Measurements from ENCODE around the gene TM9SF3.

Gene TM9SF3

DNA sequence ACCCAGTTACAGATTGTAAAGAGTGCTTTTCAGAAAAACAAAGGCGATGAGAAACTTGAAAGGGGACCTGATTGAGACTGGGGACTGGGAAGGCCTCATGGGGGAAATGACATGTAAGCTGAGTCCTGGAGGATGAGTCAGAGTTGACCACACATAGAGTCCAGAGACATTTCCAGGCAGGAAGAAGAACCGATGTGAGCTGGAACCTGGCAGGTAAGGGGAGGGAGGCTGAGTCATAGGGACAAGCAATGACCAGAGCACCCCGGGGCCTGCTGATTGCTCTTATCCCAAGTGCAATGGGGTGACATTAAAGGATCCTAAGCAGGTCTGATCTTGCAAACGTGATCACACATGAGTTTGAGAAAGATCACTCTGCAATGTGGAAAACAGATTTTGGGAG, 84.8 kb downstream of the TM9SF3 start:
- H3K27ac ChIP-seq (ENCODE audit: low read depth in 2 of 2, low read length in 2 of 2), result no peak overlapping the region
- no peaks in the 10 kb centered on the region for H3K36me3 ChIP-seq (ENCODE audit: control insufficient read depth in 2 of 2, insufficient read depth in 2 of 2, low read length in 2 of 2)
- H3K9ac ChIP-seq (ENCODE audit: low read depth in 1 of 2, low read length in 2 of 2), result no peak overlapping the region
- no peaks in the 10 kb centered on the region for H3K4me1 ChIP-seq (ENCODE audit: control insufficient read depth in 2 of 2, insufficient read depth in 2 of 2, low read length in 2 of 2)
- H3K27me3 ChIP-seq (ENCODE audit: control insufficient read depth in 2 of 2, insufficient read depth in 2 of 2, low read length in 2 of 2), result no peaks in the 10 kb centered on the region
- H3K9me3 ChIP-seq (ENCODE audit: control insufficient read depth in 2 of 2, low read length in 2 of 2), result no peaks in the 10 kb centered on the region
- H3K4me3 ChIP-seq (ENCODE audit: low read length in 2 of 2), result no peak overlapping the region

DNA sequence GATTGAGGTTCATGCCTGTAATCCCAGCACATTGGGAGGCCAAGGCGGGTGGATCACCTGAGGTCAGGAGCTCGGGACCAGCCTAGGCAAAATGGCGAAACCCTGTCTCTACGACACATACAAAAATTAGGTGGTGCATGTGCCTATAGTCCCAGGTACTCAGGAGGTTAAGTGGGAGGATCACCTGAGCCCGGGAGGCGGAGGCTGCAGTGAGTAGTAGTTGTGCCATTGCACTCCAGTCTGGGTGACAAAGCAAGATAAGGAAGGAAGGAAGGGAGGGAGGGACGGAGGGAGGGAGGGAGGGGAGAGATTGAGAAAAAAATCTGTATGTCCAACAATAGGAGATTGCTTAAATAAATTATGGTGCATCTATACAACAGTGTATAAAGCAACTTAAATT, 86.3 kb downstream of the TM9SF3 start:
- Histone ChIP-seq H3K36me3 (ENCODE audit: control insufficient read depth in 2 of 2, insufficient read depth in 2 of 2, low read length in 2 of 2) (no peaks in the 10 kb centered on the region), H3K9me3 (ENCODE audit: control insufficient read depth in 2 of 2, low read length in 2 of 2) (no peaks in the 10 kb centered on the region), H3K4me3 (ENCODE audit: low read length in 2 of 2) (no peak overlapping the region), H3K4me1 (ENCODE audit: control insufficient read depth in 2 of 2, insufficient read depth in 2 of 2, low read length in 2 of 2) (no peaks in the 10 kb centered on the region), H3K9ac (ENCODE audit: low read depth in 1 of 2, low read length in 2 of 2) (no peak overlapping the region), H3K27me3 (ENCODE audit: control insufficient read depth in 2 of 2, insufficient read depth in 2 of 2, low read length in 2 of 2) (no peaks in the 10 kb centered on the region), H3K27ac (ENCODE audit: low read depth in 2 of 2, low read length in 2 of 2) (no peak overlapping the region)

DNA sequence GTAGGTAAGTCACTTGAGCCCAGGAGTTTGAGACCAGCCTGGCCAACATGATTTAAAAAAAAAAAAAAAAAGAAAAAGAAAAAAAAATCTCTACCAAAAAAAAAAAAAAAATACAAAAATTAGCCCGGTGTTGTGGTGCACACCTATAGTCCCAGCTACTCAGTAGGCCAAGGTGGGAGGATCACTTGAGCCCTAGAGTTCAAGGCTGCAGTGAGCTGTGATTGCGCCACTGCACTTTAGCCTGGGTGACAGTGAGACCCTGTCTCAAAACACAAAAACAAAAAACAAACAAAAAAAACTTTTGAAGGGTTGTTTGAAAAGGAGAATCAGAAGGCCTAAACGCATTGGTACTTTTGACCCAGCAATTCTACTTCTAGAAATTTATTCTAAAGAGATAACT, 86.8 kb downstream of the TM9SF3 start:
- H3K4me1 ChIP-seq (ENCODE audit: control insufficient read depth in 2 of 2, insufficient read depth in 2 of 2, low read length in 2 of 2), result no peaks in the 10 kb centered on the region
- no peaks in the 10 kb centered on the region for H3K9me3 ChIP-seq (ENCODE audit: control insufficient read depth in 2 of 2, low read length in 2 of 2)
- no peaks in the 10 kb centered on the region for H3K27me3 ChIP-seq (ENCODE audit: control insufficient read depth in 2 of 2, insufficient read depth in 2 of 2, low read length in 2 of 2)
- H3K36me3 ChIP-seq (ENCODE audit: control insufficient read depth in 2 of 2, insufficient read depth in 2 of 2, low read length in 2 of 2), result no peaks in the 10 kb centered on the region
- H3K27ac ChIP-seq (ENCODE audit: low read depth in 2 of 2, low read length in 2 of 2), result no peak overlapping the region
- no peak overlapping the region for H3K4me3 ChIP-seq (ENCODE audit: low read length in 2 of 2)
- no peak overlapping the region for H3K9ac ChIP-seq (ENCODE audit: low read depth in 1 of 2, low read length in 2 of 2)

DNA sequence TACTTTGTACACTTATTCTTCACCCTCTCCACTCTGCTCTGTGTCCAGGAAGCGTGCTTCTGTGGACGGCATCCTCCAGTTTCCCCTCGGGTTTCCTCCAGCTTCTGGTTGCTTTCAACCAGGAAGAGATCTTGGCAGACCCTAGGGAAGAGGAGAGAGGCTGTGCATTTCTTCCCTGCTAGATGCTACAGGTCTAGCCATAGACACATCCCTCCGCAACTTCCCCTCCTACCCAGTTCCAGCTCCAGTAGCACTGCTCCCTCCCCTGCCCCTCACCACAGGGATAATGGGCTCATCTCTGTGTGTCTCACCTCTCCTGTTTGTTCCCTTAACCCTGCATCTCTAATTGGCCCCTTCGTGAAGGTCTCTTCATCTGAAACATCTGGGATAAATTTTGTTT, 89.4 kb downstream of the TM9SF3 start:
- no peak overlapping the region for H3K9ac ChIP-seq (ENCODE audit: low read depth in 1 of 2, low read length in 2 of 2)
- H3K9me3 ChIP-seq (ENCODE audit: control insufficient read depth in 2 of 2, low read length in 2 of 2), result no peaks in the 10 kb centered on the region
- H3K27ac ChIP-seq (ENCODE audit: low read depth in 2 of 2, low read length in 2 of 2), result no peak overlapping the region
- H3K4me1 ChIP-seq (ENCODE audit: control insufficient read depth in 2 of 2, insufficient read depth in 2 of 2, low read length in 2 of 2), result no peaks in the 10 kb centered on the region
- no peak overlapping the region for H3K4me3 ChIP-seq (ENCODE audit: low read length in 2 of 2)
- H3K27me3 ChIP-seq (ENCODE audit: control insufficient read depth in 2 of 2, insufficient read depth in 2 of 2, low read length in 2 of 2), result no peaks in the 10 kb centered on the region
- H3K36me3 ChIP-seq (ENCODE audit: control insufficient read depth in 2 of 2, insufficient read depth in 2 of 2, low read length in 2 of 2), result no peaks in the 10 kb centered on the region

DNA sequence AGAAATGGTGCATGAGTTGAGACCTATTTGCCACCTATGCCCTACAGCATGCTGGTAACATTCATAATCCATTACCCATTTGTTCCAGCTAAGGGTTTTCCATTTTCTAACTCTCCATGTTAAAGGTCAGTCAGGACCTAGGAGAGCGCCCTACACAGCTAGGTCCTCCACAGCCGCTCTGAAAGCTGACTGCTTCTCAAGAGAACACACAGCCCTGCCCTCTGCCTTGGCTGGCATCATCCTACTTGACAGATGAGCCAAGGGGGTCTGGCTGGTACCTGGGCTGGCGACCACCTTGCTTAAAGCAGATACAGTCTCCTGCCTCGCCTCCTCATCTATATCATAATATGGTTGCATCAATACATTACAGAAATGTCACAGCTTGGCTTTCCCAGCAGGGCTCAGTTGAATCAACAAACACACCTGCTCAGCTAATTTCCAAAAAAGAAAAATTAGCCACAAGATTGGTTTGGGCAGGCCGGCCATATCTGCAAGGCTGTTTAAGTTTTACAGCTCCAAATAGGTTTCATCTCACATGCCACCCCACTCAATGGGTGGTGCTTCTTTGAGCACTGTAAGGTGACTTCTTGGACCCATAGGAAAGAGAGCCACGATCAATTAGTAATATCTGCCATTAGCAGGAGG, 90.4 kb downstream of the TM9SF3 start:
- H3K9ac ChIP-seq (ENCODE audit: low read depth in 1 of 2, low read length in 2 of 2), result no peak overlapping the region
- no peak overlapping the region for H3K27ac ChIP-seq (ENCODE audit: low read depth in 2 of 2, low read length in 2 of 2)
- H3K4me3 ChIP-seq (ENCODE audit: low read length in 2 of 2), result no peak overlapping the region
- H3K27me3 ChIP-seq (ENCODE audit: control insufficient read depth in 2 of 2, insufficient read depth in 2 of 2, low read length in 2 of 2), result no peaks in the 10 kb centered on the region
- no peaks in the 10 kb centered on the region for H3K9me3 ChIP-seq (ENCODE audit: control insufficient read depth in 2 of 2, low read length in 2 of 2)
- H3K4me1 ChIP-seq (ENCODE audit: control insufficient read depth in 2 of 2, insufficient read depth in 2 of 2, low read length in 2 of 2), result no peaks in the 10 kb centered on the region
- no peaks in the 10 kb centered on the region for H3K36me3 ChIP-seq (ENCODE audit: control insufficient read depth in 2 of 2, insufficient read depth in 2 of 2, low read length in 2 of 2)

DNA sequence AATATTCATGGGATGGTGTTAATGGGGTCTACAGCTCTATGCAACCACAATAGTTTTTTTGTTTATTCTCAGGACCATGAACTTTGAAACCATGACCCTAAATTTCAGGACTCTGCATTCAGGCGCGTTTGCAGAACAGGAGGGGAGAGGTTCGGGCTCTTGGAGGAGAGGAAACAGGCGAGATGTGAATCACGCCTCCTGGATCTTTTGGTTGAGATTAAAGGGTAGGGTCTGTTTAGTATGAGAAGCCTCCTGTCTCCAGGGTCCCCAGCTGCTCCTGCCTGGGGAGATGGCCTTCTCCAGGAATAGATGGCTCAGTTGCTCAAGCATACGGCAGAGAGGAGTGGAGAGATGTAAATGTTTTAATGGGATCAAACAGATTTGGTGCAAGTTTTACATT, 91.3 kb downstream of the TM9SF3 start:
- no peak overlapping the region for H3K9ac ChIP-seq (ENCODE audit: low read depth in 1 of 2, low read length in 2 of 2)
- H3K4me1 ChIP-seq (ENCODE audit: control insufficient read depth in 2 of 2, insufficient read depth in 2 of 2, low read length in 2 of 2), result no peaks in the 10 kb centered on the region
- H3K36me3 ChIP-seq (ENCODE audit: control insufficient read depth in 2 of 2, insufficient read depth in 2 of 2, low read length in 2 of 2), result no peaks in the 10 kb centered on the region
- no peaks in the 10 kb centered on the region for H3K9me3 ChIP-seq (ENCODE audit: control insufficient read depth in 2 of 2, low read length in 2 of 2)
- H3K4me3 ChIP-seq (ENCODE audit: low read length in 2 of 2), result no peak overlapping the region
- no peak overlapping the region for H3K27ac ChIP-seq (ENCODE audit: low read depth in 2 of 2, low read length in 2 of 2)
- H3K27me3 ChIP-seq (ENCODE audit: control insufficient read depth in 2 of 2, insufficient read depth in 2 of 2, low read length in 2 of 2), result no peaks in the 10 kb centered on the region

DNA sequence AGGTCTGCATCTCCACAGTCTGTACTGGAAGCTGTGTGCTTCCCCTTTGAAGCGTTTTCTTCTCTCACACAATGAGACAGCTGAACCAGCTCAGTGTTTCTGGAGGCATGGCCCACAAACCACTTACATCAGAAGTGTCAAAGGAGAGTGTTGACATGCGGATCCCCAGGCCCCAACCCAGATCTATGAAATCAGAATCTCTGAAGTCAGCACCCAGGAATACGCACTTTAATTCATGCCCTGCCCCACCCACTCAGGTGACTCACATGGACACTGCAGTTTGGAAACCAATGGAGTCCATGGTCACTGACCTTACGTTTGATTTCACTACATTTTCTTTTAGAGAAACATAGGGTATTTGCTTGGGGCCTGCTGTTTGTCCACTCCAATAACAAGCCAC, 92.1 kb downstream of the TM9SF3 start:
- Histone ChIP-seq H3K9me3 (ENCODE audit: control insufficient read depth in 2 of 2, low read length in 2 of 2) (no peaks in the 10 kb centered on the region), H3K4me1 (ENCODE audit: control insufficient read depth in 2 of 2, insufficient read depth in 2 of 2, low read length in 2 of 2) (no peaks in the 10 kb centered on the region), H3K36me3 (ENCODE audit: control insufficient read depth in 2 of 2, insufficient read depth in 2 of 2, low read length in 2 of 2) (no peaks in the 10 kb centered on the region), H3K4me3 (ENCODE audit: low read length in 2 of 2) (no peak overlapping the region), H3K9ac (ENCODE audit: low read depth in 1 of 2, low read length in 2 of 2) (no peak overlapping the region), H3K27me3 (ENCODE audit: control insufficient read depth in 2 of 2, insufficient read depth in 2 of 2, low read length in 2 of 2) (no peaks in the 10 kb centered on the region), H3K27ac (ENCODE audit: low read depth in 2 of 2, low read length in 2 of 2) (no peak overlapping the region)

DNA sequence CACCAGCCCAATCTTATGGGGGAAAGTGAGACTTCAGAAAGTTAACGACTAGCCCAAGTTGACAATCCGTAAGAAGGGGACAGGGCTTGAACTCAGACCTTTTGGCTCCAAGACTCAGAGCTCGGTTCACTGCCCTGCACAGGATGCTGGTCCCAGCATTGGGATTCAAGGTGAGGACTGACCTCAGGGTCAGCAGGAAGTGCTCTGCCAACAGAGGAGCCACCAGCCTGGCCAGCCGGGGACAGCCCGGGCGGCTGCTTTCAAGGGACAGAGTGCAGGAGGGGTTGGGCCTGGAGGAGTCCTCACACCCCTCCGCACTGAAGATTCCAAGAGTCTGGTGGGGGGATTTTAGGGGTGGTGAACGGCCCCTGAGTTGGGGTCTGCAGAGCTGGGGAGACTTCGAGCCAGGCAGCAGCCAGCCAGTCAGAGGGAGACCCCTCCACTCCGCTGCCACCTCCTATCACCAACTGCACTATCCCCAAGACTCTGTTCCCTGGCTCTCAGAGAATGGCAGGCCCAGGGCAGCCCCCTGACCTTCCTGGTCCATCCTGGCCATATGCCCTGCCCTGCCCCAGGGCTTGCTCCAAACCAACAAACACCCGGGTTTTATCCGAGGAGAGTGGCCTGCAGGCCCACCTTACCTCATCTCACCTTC, 92.8 kb downstream of the TM9SF3 start:
- no peaks in the 10 kb centered on the region for H3K36me3 ChIP-seq (ENCODE audit: control insufficient read depth in 2 of 2, insufficient read depth in 2 of 2, low read length in 2 of 2)
- no peak overlapping the region for H3K27ac ChIP-seq (ENCODE audit: low read depth in 2 of 2, low read length in 2 of 2)
- H3K9ac ChIP-seq (ENCODE audit: low read depth in 1 of 2, low read length in 2 of 2), result no peak overlapping the region
- H3K4me1 ChIP-seq (ENCODE audit: control insufficient read depth in 2 of 2, insufficient read depth in 2 of 2, low read length in 2 of 2), result no peaks in the 10 kb centered on the region
- H3K27me3 ChIP-seq (ENCODE audit: control insufficient read depth in 2 of 2, insufficient read depth in 2 of 2, low read length in 2 of 2), result no peaks in the 10 kb centered on the region
- no peaks in the 10 kb centered on the region for H3K9me3 ChIP-seq (ENCODE audit: control insufficient read depth in 2 of 2, low read length in 2 of 2)
- H3K4me3 ChIP-seq (ENCODE audit: low read length in 2 of 2), result no peak overlapping the region

DNA sequence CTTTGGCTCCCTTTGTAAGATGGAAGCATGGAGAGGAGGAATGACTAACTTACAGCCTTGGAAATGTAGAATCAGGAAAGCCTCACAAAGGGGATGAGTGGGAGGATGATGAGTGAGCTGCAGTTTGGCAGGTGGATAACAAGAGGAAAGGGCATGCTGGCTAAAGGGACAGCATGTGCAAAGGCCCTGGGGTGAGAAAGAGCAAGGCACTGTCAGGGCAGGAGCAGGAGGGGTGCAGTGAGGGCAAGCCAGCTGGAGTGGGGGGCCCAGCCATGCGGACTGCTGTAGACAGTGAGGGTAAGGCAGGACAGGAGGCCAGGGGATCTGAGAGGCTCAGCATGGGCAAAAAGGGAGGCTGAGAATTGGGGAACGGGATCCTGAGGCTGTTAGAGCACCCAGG, 93.6 kb downstream of the TM9SF3 start:
- no peak overlapping the region for H3K4me3 ChIP-seq (ENCODE audit: low read length in 2 of 2)
- H3K27ac ChIP-seq (ENCODE audit: low read depth in 2 of 2, low read length in 2 of 2), result no peak overlapping the region
- no peaks in the 10 kb centered on the region for H3K4me1 ChIP-seq (ENCODE audit: control insufficient read depth in 2 of 2, insufficient read depth in 2 of 2, low read length in 2 of 2)
- H3K9me3 ChIP-seq (ENCODE audit: control insufficient read depth in 2 of 2, low read length in 2 of 2), result no peaks in the 10 kb centered on the region
- no peaks in the 10 kb centered on the region for H3K36me3 ChIP-seq (ENCODE audit: control insufficient read depth in 2 of 2, insufficient read depth in 2 of 2, low read length in 2 of 2)
- no peak overlapping the region for H3K9ac ChIP-seq (ENCODE audit: low read depth in 1 of 2, low read length in 2 of 2)
- H3K27me3 ChIP-seq (ENCODE audit: control insufficient read depth in 2 of 2, insufficient read depth in 2 of 2, low read length in 2 of 2), result no peaks in the 10 kb centered on the region

DNA sequence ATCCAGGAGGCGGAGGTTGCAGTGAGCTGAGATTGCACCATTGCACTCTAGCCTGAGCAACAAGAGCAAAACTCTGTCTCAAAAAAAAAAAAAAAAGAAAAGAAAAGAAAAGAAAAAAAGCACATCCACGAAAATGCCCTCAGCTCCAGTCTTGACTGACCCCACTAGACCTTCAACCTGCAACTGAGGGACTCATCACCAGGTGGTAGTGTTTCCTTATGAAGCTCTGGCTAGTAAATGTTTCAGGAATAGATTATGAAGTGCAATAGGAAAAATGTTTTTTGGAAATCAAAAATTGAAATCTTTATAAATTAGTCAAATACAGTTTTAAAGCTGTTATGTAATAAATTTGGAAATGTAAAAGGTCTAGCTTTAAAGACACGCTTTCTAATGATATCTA, 95.5 kb downstream of the TM9SF3 start:
- H3K27me3 ChIP-seq (ENCODE audit: control insufficient read depth in 2 of 2, insufficient read depth in 2 of 2, low read length in 2 of 2), result peaks cover 0 to 3% of the 10 kb centered on the region in 2 donors
- H3K4me1 ChIP-seq (ENCODE audit: control insufficient read depth in 2 of 2, insufficient read depth in 2 of 2, low read length in 2 of 2), result no peaks in the 10 kb centered on the region
- H3K27ac ChIP-seq (ENCODE audit: low read depth in 2 of 2, low read length in 2 of 2), result no peak overlapping the region

More for the DNA sequence above, 95.5 kb downstream of the TM9SF3 start:
- H3K9me3 ChIP-seq (ENCODE audit: control insufficient read depth in 2 of 2, low read length in 2 of 2), result no peaks in the 10 kb centered on the region
- no peak overlapping the region for H3K4me3 ChIP-seq (ENCODE audit: low read length in 2 of 2)
- H3K9ac ChIP-seq (ENCODE audit: low read depth in 1 of 2, low read length in 2 of 2), result no peak overlapping the region
- no peaks in the 10 kb centered on the region for H3K36me3 ChIP-seq (ENCODE audit: control insufficient read depth in 2 of 2, insufficient read depth in 2 of 2, low read length in 2 of 2)
